ENCODE data around the gene RNF44.

The RNF44 gene

DNA sequence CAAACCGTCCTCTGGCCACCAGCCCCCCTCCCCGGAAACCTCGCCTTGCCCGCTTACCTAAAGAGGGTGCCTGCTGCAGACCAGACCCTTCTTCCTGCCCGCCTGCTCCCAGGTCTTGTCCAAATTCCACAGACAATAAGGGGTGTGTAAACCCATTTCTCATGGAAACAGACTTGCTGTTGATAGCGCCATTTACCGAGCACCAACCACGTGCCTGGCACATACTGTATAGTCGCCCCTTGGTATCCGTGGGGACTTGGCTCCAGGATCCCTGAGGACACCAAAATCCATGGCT, 37.0 kb upstream of the RNF44 start:
- no peak overlapping the region for H3K27ac ChIP-seq
- H3K9me3 ChIP-seq (replicated peaks in 1 of 11) = no peaks in the 10 kb centered on the region
- peaks cover 0 to 24% (median 15%) of the 10 kb centered on the region in 10 experiments; a peak in 12 of 20 replicates for H3K4me1 ChIP-seq
- no peaks in the 10 kb centered on the region for H3K27me3 ChIP-seq
- no peak overlapping the region for H3K4me2 ChIP-seq
- H4K20me1 ChIP-seq = peaks cover 0 to 8% (median 0%) of the 10 kb centered on the region in 11 experiments; a peak in 1 of 22 replicates
- H3K9ac ChIP-seq = no peak overlapping the region
- no peak overlapping the region for H3K4me3 ChIP-seq
- no peaks in the 10 kb centered on the region for H3K36me3 ChIP-seq
- no peak for TF ChIP-seq Cebpa-rat (IDR thresholded peaks at IDR 0.05)

DNA sequence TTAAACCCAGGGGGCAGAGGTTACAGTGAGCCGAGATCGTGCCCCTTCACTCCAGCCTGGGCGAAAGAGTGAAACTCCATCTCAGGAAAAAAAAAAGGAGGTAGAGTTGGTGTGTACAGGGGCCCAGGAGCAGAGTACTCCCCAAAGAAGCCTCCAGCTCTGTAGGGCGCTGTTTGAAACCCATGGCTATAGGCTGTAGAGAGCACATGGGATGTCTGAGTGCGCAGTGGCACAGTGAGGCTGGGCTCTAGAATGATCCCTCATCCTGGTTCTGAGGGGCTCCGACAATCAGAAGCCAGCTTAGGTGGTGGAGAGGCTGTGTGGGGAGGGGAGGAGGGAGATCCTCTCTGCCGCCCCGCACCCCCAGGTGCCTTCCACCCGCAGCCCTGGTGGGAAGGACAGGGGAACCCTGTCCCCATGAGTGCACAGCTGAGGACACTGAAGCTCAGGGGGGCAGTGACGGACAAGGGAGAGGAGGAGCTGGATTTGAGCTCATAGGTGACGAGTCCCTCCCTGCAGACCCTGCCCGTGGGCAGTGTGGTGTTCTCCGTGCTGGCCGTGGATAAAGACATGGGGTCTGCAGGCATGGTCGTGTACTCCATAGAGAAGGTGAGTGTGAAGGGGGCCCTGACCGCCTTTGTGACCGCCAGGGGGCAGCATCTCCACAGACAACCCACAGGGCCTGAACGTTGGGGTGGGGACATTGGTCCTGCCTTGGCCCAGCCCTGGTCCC, 36.5 kb upstream of the RNF44 start:
- Histone ChIP-seq H3K27ac (no peak overlapping the region), H3K4me3 (no peak overlapping the region), H3K9me3 (replicated peaks in 1 of 11) (no peaks in the 10 kb centered on the region), H3K4me1 (peaks cover 0 to 24% (median 15%) of the 10 kb centered on the region in 10 experiments; a peak in 12 of 20 replicates), H3K9ac (no peak overlapping the region), H3K36me3 (no peaks in the 10 kb centered on the region), H3K4me2 (no peak overlapping the region), H4K20me1 (peaks cover 0 to 8% (median 0%) of the 10 kb centered on the region in 11 experiments; a peak in 1 of 22 replicates), H3K27me3 (no peaks in the 10 kb centered on the region)
- TF ChIP-seq Cebpa-rat (IDR thresholded peaks at IDR 0.05) = no peak

DNA sequence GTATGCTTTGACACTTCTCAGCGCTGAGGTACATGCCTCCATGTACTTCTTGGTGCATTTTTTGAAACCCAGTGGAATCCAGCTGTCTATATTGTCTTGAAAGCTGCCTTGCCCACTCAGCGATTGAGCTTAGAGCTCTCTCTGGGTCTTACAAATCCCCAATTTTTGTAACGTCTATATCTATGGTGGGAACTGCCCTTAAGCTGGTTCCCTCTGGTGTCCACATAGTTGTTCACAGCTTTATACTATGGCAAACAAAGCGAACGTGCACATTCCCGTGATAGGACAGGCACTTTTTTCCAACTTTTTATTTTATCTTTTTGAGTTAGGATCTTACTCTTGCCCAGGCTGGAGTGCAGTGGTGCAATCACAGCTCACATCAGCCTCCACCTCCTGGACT, 32.8 kb upstream of the RNF44 start:
- no peaks in the 10 kb centered on the region for H3K27me3 ChIP-seq
- no peak for TF ChIP-seq Cebpa-rat (IDR thresholded peaks at IDR 0.05)
- H3K36me3 ChIP-seq = no peaks in the 10 kb centered on the region

DNA sequence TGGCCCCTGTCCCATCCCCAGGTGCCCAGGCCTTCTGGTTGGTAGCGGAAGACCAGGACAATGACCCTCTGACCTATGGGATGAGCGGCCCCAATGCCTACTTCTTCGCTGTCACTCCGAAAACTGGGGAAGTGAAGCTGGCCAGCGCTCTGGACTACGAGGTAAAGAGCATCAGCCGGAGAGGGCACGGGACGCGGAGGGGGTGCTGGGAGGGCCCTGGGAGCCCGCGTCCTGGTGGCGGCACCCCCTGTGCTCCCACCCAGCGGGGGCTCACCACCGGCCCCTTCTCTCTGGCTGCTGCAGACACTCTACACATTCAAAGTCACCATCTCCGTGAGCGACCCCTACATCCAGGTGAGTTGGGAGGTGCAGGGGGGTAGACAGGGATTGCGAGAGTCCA, 31.5 kb upstream of the RNF44 start:
- Histone ChIP-seq H3K27me3 (no peaks in the 10 kb centered on the region), H3K4me3 (no peak overlapping the region), H3K36me3 (no peaks in the 10 kb centered on the region), H3K4me2 (no peak overlapping the region), H3K4me1 (peaks cover 0 to 6% (median 0%) of the 10 kb centered on the region in 10 experiments; a peak in 5 of 20 replicates), H4K20me1 (no peaks in the 10 kb centered on the region), H3K9me3 (replicated peaks in 1 of 11) (peaks cover 0 to 10% (median 4%) of the 10 kb centered on the region in 11 experiments; a peak in 9 of 22 replicates), H3K9ac (no peak overlapping the region), H3K27ac (no peak overlapping the region)
- no peak for TF ChIP-seq Cebpa-rat (IDR thresholded peaks at IDR 0.05)

More for the DNA sequence above, 32.8 kb upstream of the RNF44 start:
- Histone ChIP-seq H3K9ac (no peak overlapping the region), H3K4me2 (no peak overlapping the region), H3K9me3 (replicated peaks in 1 of 11) (peaks cover 0 to 10% (median 4%) of the 10 kb centered on the region in 11 experiments; a peak in 9 of 22 replicates), H3K4me1 (peaks cover 0 to 7% (median 2%) of the 10 kb centered on the region in 10 experiments; a peak in 5 of 20 replicates), H4K20me1 (peaks cover 0 to 2% (median 0%) of the 10 kb centered on the region in 11 experiments; a peak in 1 of 22 replicates), H3K4me3 (no peak overlapping the region), H3K27ac (no peak overlapping the region)

DNA sequence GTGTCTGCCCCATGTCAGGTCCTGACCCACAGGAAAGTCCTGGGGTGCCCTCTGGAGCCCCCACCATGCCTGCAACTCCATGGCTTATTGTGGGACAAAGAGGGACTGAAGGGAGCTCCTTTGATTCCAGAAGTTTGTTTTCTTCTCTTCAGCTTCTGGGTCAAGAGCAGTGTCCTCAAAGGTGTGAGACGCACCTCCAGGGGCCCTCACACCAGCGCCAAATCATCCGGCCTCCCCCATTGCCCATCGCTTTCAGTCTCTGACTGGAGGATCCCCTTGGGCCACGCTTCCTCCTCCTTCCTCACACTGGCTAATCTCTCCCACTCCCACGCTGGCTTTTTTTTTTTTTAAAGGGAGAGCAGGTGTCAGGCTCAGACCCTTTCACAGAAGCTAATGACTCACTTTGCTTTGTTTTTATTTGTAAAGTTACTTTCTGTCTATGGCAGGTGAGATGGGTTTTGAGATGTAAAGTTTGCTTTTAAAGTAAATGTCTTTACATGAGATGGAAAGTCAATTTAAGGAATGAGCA, 28.6 kb upstream of the RNF44 start:
- Histone ChIP-seq H3K4me3 (no peak overlapping the region), H3K9ac (no peak overlapping the region), H3K27ac (no peak overlapping the region), H3K9me3 (replicated peaks in 1 of 11) (peaks cover 0 to 10% (median 4%) of the 10 kb centered on the region in 11 experiments; a peak in 9 of 22 replicates), H3K36me3 (no peaks in the 10 kb centered on the region), H3K4me1 (peaks cover 0 to 3% (median 2%) of the 10 kb centered on the region in 10 experiments; a peak in 13 of 20 replicates), H3K27me3 (no peaks in the 10 kb centered on the region), H4K20me1 (no peaks in the 10 kb centered on the region), H3K4me2 (no peak overlapping the region)
- no peak for TF ChIP-seq Cebpa-rat (IDR thresholded peaks at IDR 0.05)

DNA sequence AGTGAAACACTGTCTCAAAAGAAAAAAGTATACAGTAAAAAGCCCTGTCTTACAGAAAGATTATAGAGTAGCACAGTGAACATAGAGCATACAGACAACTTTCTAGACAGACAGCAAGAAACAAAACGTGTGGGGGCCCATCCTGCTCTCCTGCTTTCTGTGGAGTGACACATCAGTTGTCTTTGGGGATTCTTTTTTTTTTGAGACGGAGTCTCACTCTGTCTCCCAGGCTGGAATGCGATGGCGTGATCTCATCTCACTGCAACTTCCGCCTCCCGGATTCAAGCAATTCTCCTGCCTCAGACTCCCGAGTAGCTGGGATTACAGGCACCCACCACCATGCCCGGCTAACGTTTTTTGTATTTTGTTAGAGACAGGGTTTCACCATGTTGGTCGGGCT, 26.8 kb upstream of the RNF44 start:
- Histone ChIP-seq H3K9ac (no peak overlapping the region), H3K4me2 (no peak overlapping the region), H3K4me1 (peaks cover 0 to 20% (median 17%) of the 10 kb centered on the region in 10 experiments; a peak in 17 of 20 replicates), H3K27ac (no peak overlapping the region), H3K36me3 (no peaks in the 10 kb centered on the region), H3K9me3 (replicated peaks in 1 of 11) (peaks cover 0 to 11% (median 5%) of the 10 kb centered on the region in 11 experiments; a peak in 10 of 22 replicates), H3K27me3 (no peaks in the 10 kb centered on the region), H3K4me3 (no peak overlapping the region), H4K20me1 (no peaks in the 10 kb centered on the region)
- no peak for TF ChIP-seq Cebpa-rat (IDR thresholded peaks at IDR 0.05)

DNA sequence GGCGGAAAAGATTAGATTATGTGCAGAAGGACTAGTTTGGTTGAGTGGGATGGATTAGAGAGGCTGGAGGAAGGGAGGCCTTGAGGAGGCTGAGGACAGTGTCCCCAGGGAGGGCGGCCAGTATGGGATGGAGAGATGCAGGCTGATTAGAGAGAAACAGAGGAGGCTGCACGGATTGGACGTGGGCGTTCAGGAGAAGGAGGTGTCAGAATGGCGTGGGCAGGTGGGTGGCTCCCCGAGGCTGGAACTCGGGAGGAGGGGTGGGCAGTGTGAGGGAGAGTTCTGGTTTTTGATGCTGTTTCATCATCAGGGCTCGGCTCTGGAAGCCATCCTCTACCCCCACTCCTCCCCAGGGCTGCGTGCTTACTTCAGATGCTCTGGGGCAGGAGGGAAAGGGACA, 25.0 kb upstream of the RNF44 start:
- no peaks in the 10 kb centered on the region for H3K27me3 ChIP-seq
- H4K20me1 ChIP-seq = no peaks in the 10 kb centered on the region
- peaks cover 0 to 16% (median 7%) of the 10 kb centered on the region in 11 experiments; a peak in 10 of 22 replicates for H3K9me3 ChIP-seq (replicated peaks in 1 of 11)
- no peak for TF ChIP-seq Cebpa-rat (IDR thresholded peaks at IDR 0.05)
- no peak overlapping the region for H3K4me2 ChIP-seq
- H3K9ac ChIP-seq = no peak overlapping the region
- peaks cover 6 to 30% (median 25%) of the 10 kb centered on the region in 10 experiments for H3K4me1 ChIP-seq
- no peak overlapping the region for H3K4me3 ChIP-seq
- no peaks in the 10 kb centered on the region for H3K36me3 ChIP-seq
- no peak overlapping the region for H3K27ac ChIP-seq

DNA sequence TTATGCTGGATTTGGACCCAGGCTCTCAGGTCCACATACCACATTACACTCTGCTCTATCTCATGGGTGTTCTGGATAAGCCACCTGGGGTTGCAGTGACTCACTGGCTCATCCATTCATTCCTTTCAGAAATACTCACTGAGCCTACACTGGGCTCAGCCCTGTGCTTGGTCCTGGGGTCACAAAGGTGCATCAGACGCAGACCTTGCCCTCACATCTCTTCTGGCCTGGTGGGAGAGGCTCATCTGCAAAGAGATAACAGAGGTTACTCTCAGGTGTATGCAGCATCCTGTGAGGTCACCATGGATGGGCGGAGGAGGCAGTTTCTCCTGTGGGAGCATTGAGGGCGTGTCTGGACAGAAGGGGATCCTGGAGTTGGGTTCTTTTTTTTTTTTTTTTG, 24.1 kb upstream of the RNF44 start:
- Histone ChIP-seq H3K9ac (no peak overlapping the region), H3K9me3 (replicated peaks in 1 of 11) (peaks cover 0 to 6% (median 0%) of the 10 kb centered on the region in 11 experiments; a peak in 4 of 22 replicates), H4K20me1 (no peaks in the 10 kb centered on the region), H3K4me3 (no peak overlapping the region), H3K27me3 (no peaks in the 10 kb centered on the region), H3K4me2 (no peak overlapping the region), H3K36me3 (no peaks in the 10 kb centered on the region), H3K4me1 (peaks cover 9 to 39% (median 33%) of the 10 kb centered on the region in 10 experiments), H3K27ac (no peak overlapping the region)
- no peak for TF ChIP-seq Cebpa-rat (IDR thresholded peaks at IDR 0.05)

DNA sequence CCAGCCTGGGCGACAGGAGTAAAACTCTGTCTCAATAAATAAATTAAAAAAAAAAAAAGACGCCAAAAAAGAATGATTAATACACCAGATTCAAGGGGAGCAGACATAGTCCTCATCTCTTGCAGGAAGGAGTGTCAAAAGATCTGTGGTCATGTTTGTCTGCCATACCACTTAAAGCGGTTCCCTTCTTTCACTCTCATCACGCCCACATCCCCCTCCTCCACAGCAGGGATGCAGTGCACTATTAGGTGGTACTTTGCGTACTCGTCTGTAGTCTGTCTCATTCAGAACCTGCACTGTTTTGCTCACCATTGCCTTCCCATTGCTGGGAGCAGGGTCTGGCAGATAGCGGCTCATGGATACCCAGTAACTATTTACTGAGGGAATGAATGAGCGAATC, 23.2 kb upstream of the RNF44 start:
- peak overlapping the region in 10 of 11 experiments; percentile 6 to 57 (median 44); a peak in 18 of 22 replicates for H3K4me2 ChIP-seq

More for the DNA sequence above, 23.2 kb upstream of the RNF44 start:
- Histone ChIP-seq H3K4me1 (peaks cover 16 to 48% (median 42%) of the 10 kb centered on the region in 10 experiments), H3K9me3 (replicated peaks in 1 of 11) (peaks cover 0 to 6% (median 0%) of the 10 kb centered on the region in 11 experiments; a peak in 2 of 22 replicates), H3K9ac (no peak overlapping the region), H3K4me3 (no peak overlapping the region), H3K27ac (no peak overlapping the region), H4K20me1 (no peaks in the 10 kb centered on the region), H3K27me3 (no peaks in the 10 kb centered on the region), H3K36me3 (no peaks in the 10 kb centered on the region)
- no peak for TF ChIP-seq Cebpa-rat (IDR thresholded peaks at IDR 0.05)

Measured in BLaER1 treated with 17β-estradiol and CSF1 and Interleukin-3, amounts not matched to agents 10 nM and 100 nM (cell line).